ENCODE measurements around the gene IL17C.

The IL17C gene

DNA sequence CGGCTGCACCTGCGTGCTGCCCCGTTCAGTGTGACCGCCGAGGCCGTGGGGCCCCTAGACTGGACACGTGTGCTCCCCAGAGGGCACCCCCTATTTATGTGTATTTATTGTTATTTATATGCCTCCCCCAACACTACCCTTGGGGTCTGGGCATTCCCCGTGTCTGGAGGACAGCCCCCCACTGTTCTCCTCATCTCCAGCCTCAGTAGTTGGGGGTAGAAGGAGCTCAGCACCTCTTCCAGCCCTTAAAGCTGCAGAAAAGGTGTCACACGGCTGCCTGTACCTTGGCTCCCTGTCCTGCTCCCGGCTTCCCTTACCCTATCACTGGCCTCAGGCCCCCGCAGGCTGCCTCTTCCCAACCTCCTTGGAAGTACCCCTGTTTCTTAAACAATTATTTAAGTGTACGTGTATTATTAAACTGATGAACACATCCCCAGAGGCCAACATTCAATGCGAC, 1.7 kb downstream of the IL17C start:
- no peak for TF ChIP-seq CTCF (conservative IDR thresholded peaks at IDR 0.05; ENCODE audit: low read depth, low read length)
- no peak overlapping the region for H3K4me3 ChIP-seq (ENCODE audit: low read length)
- DNase-seq (ENCODE audit: low read depth) = no peak

GRCh38 chr16:88640498-88641247, 2.3 kb downstream of the IL17C start:
- DNase-seq (ENCODE audit: low read depth) = no peak
- no peak for TF ChIP-seq CTCF (conservative IDR thresholded peaks at IDR 0.05; ENCODE audit: low read depth, low read length)
- H3K4me3 ChIP-seq (ENCODE audit: low read length) = no peak overlapping the region

DNA sequence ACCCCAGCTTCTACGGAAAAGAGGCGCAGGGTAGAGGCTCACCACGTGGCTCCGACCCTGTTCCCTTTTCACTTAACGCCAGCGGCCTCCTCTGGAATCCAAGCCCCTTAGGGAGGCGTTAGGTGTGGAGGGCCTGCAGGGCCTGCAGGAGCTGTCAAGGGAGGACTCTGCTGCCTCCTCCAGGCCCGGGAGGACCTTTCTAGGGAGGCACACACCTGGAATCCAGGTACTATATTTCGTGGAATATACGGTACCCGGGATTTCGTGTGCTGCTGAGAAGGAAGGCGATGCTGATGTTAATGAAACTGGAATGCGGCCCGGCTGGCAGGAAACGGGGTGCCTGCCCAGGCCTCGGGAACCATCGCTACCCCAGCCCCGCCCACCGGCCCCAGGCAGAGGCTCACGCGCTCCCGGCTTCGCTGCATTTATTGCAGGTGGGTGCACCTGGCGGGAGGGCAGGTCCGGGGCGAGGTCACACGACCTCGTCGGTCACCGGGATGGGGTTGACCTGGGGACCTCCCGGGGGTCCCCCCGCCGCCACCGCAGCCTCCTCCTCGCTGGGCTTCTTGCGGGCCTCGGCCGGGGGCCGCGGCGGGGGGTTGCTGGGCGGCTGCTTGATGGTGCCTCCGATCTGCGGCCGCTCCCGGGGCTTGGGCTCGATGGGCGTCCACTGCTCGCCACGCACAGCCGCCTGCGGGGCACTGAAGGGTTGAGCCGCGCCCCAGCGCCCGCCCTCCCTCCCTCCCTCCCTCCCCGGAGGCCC, 4.7 kb downstream of the IL17C start:
- no peak overlapping the region for H3K4me3 ChIP-seq (ENCODE audit: low read length)
- no peak for TF ChIP-seq CTCF (conservative IDR thresholded peaks at IDR 0.05; ENCODE audit: low read depth, low read length)
- no peak for DNase-seq (ENCODE audit: low read depth)

GRCh38 chr16:88643644-88643932, 5.2 kb downstream of the IL17C start:
- TF ChIP-seq CTCF (conservative IDR thresholded peaks at IDR 0.05; ENCODE audit: low read depth, low read length) = no peak
- no peak for DNase-seq (ENCODE audit: low read depth)
- no peak overlapping the region for H3K4me3 ChIP-seq (ENCODE audit: low read length)

GRCh38 chr16:88645455-88645854, 7.1 kb downstream of the IL17C start:
- DNase-seq (ENCODE audit: low read depth) = no peak
- no peak for TF ChIP-seq CTCF (conservative IDR thresholded peaks at IDR 0.05; ENCODE audit: low read depth, low read length)
- H3K4me3 ChIP-seq (ENCODE audit: low read length) = no peak overlapping the region

GRCh38 chr16:88645941-88646340, 7.6 kb downstream of the IL17C start:
- no peak overlapping the region for H3K4me3 ChIP-seq (ENCODE audit: low read length)
- no peak for TF ChIP-seq CTCF (conservative IDR thresholded peaks at IDR 0.05; ENCODE audit: low read depth, low read length)
- DNase-seq (ENCODE audit: low read depth) = no peak

Data from retinal pigment epithelial cell (primary cell).